Fibroblast of mammary gland (primary cell): ENCODE measurements around the gene HSPB8.

Experiments
- DNase-seq: peaks from one replicate; pipeline ENCODE4 v3.0.0-alpha.2; 2010; ENCODE audit warnings: low read depth
- H3K4me3 ChIP-seq: 2 replicates; pipeline ENCODE4 v1.5.1; 2011; ENCODE audit warnings: low read depth, mild to moderate bottlenecking, low read length, moderate library complexity; ENCODE audit not compliant: control insufficient read depth
- CTCF ChIP-seq: conservative IDR thresholded peaks from 2 replicates; pipeline ENCODE4 v1.5.1; 2011; ENCODE audit warnings: low read depth, low read length, inconsistent platforms; ENCODE audit not compliant: control insufficient read depth, insufficient read depth

The HSPB8 gene

GRCh38 chr12:119156401-119157044, 22.2 kb upstream of the HSPB8 start:
- no peak for DNase-seq
- no peak overlapping the region for H3K4me3 ChIP-seq
- TF ChIP-seq CTCF: no peak

GRCh38 chr12:119157528-119157927, 21.2 kb upstream of the HSPB8 start:
- DNase-seq: no peak
- H3K4me3 ChIP-seq: no peak overlapping the region
- no peak for TF ChIP-seq CTCF

- no peak for TF ChIP-seq CTCF
- H3K4me3 ChIP-seq: no peak overlapping the region
- DNase-seq: no peak
Measured at GRCh38 chr12:119157978-119158377, 20.8 kb upstream of the HSPB8 start.

- H3K4me3 ChIP-seq: no peak overlapping the region
- no peak for DNase-seq
- no peak for TF ChIP-seq CTCF
Measured at GRCh38 chr12:119158402-119158801, 20.3 kb upstream of the HSPB8 start.

- no peak for TF ChIP-seq CTCF
- DNase-seq: no peak
- no peak overlapping the region for H3K4me3 ChIP-seq
Measured at GRCh38 chr12:119159844-119160243, 18.9 kb upstream of the HSPB8 start.

- no peak for TF ChIP-seq CTCF
Measured at GRCh38 chr12:119167902-119168301, 10.8 kb upstream of the HSPB8 start.

GRCh38 chr12:119168721-119169120, 10.0 kb upstream of the HSPB8 start:
- no peak for TF ChIP-seq CTCF
- no peak overlapping the region for H3K4me3 ChIP-seq

More at GRCh38 chr12:119167902-119168301, 10.8 kb upstream of the HSPB8 start:
- no peak for DNase-seq
- no peak overlapping the region for H3K4me3 ChIP-seq

More at GRCh38 chr12:119168721-119169120, 10.0 kb upstream of the HSPB8 start:
- DNase-seq: no peak
